ENCODE data around the gene RFLNA.

DNA sequence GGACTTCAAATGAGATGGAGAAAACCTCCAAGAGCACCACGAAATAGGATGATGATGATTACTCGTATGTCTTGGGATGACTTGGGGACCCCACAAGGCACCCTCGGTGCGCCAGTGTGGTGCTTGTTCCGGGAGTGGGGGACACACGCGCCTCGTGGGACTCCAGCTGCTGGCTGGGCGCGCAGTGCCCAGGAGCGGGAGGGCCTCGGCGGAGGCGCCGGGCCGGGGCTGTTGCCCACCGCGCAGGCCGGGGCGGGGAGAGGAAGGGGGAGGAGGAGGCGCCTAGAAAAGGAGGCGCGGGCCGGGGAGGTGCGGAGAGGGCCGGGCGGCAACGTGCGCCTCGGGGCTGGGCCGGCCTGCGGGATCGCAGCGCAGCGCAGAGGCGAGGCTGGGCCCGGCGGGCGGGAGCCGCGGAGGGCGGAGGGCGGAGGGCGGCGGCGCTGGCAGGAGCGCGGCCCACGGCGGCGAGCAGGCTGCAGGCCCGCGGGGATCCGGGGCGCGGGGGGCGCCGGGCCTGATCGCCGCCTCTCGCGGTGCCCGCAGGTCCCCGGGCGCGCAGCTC is at the start of gene RFLNA:
- TF ChIP-seq POLR2A (IDR thresholded peaks at IDR 0.05) = no peak
- TF ChIP-seq CTCF (IDR thresholded peaks at IDR 0.05) = no peak
- TF ChIP-seq POLR2AphosphoS5 (IDR thresholded peaks at IDR 0.05) = no peak

All from prostate gland (tissue), 2 donors.